ENCODE measurements around the gene PRR36. TPM values are rescaled to one million over a fixed set of nuclear protein-coding genes. Genes with fewer than 3 reads are reported as not detected.
"Not testable (repeated sequence)": the region's sequence is repeated elsewhere in the genome, so short reads cannot be mapped to it uniquely, and the experiment has no call there.

PRR36 gene
- total RNA-seq, 1 experiment from 2014 or later, result not detected

DNA sequence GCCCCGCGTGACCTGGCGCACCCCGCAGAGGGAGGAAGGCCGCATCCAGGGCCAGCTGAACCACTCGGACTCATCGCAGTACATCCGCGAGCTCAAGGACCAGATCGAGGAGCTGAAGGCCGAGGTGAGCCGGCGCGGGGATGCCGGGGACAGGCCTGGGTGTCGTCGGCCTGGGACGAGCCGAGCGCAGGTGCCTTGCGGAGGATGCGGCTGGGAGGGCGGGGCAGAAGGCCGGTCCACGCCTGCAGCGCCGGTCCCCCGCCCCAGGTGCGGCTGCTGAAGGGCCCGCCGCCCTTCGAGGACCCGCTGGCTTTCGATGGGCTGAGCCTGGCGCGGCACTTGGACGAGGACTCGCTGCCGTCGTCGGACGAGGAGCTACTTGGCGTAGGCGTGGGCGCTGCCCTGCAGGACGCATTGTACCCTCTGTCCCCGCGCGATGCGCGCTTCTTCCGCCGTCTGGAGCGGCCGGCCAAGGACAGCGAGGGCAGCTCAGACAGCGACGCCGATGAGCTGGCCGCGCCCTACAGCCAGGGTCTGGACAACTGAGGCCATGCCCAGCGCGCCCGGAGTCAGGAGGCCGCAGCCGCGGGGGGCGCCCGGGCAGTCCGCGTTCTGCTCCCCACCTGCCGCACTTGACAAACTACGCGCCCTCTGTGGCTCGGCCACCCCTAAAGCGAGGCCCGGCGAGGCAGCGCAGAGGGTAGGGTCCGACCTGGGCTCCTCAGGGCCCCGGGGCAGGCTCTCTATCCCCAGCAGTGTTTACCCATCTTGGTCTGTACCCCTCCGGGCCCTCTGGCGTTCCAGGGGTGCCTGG lies 10.8 kb downstream of the PRR36 start:
- no peak overlapping the region for H3K4me2 ChIP-seq (ENCODE audit: low read depth, low read length, poor library complexity, severe bottlenecking)
- no peaks in the 10 kb centered on the region for H3K79me2 ChIP-seq (ENCODE audit: low read length)
- no peak for DNase-seq
- no peak overlapping the region for H2AFZ ChIP-seq (ENCODE audit: low read length)
- no peaks in the 10 kb centered on the region for H3K36me3 ChIP-seq (ENCODE audit: insufficient read depth, low read length)
- H4K20me1 ChIP-seq (ENCODE audit: insufficient read depth, low read depth, low read length), result no peaks in the 10 kb centered on the region; the same call in 1 of the 2 replicates
- no peaks in the 10 kb centered on the region for H3K27me3 ChIP-seq (ENCODE audit: low read length)
- no peak overlapping the region for H3K27ac ChIP-seq (ENCODE audit: low read length)
- no peak overlapping the region for H3K4me3 ChIP-seq (ENCODE audit: low read length)
- H3K9me3 ChIP-seq (ENCODE audit: low read length), result no peaks in the 10 kb centered on the region
- H3K9me2 ChIP-seq (replicated peaks; ENCODE audit: insufficient read depth, low read length), result no peaks in the 10 kb centered on the region
- H3K4me1 ChIP-seq (ENCODE audit: low read length), result no peaks in the 10 kb centered on the region
- no peak overlapping the region for H3K9ac ChIP-seq (ENCODE audit: low read length)

DNA sequence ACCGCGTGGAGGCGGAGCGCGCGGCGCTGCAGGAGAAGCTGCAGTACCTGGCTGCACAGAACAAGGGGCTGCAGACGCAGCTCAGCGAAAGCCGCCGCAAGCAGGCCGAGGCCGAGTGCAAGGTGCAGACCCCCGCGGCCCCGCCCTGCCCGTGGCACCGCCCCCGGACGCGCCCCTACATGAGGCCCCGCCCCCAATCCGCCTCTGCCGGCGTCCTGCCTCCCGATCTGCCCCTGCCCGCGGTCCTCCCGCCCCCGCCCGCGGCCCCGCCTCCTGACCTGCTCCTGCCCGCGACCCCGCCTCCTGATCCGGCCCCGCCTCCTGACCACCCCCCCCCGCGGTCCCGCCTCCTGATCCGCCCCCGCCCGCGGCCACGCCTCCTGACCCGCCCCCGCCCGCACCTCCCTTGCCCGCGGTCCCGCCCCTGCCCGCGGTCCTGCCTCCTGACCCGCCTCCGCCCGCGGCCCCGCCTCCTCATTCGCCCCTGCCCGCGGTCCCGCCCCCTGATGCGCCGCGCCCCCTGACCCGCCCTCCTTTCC lies 11.7 kb downstream of the PRR36 start:
- Histone ChIP-seq H3K4me2 (ENCODE audit: low read depth, low read length, poor library complexity, severe bottlenecking) (no peak overlapping the region), H3K79me2 (ENCODE audit: low read length) (no peaks in the 10 kb centered on the region), H3K9me2 (replicated peaks; ENCODE audit: insufficient read depth, low read length) (no peaks in the 10 kb centered on the region), H2AFZ (ENCODE audit: low read length) (no peak overlapping the region), H3K9ac (ENCODE audit: low read length) (no peak overlapping the region), H3K36me3 (ENCODE audit: insufficient read depth, low read length) (no peaks in the 10 kb centered on the region), H3K4me3 (ENCODE audit: low read length) (no peak overlapping the region), H3K9me3 (ENCODE audit: low read length) (no peaks in the 10 kb centered on the region), H3K4me1 (ENCODE audit: low read length) (no peaks in the 10 kb centered on the region), H3K27me3 (ENCODE audit: low read length) (no peaks in the 10 kb centered on the region), H4K20me1 (ENCODE audit: insufficient read depth, low read depth, low read length) (no peaks in the 10 kb centered on the region; the same call in 1 of the 2 replicates), H3K27ac (ENCODE audit: low read length) (no peak overlapping the region)
- peak; percentile 52 for DNase-seq

DNA sequence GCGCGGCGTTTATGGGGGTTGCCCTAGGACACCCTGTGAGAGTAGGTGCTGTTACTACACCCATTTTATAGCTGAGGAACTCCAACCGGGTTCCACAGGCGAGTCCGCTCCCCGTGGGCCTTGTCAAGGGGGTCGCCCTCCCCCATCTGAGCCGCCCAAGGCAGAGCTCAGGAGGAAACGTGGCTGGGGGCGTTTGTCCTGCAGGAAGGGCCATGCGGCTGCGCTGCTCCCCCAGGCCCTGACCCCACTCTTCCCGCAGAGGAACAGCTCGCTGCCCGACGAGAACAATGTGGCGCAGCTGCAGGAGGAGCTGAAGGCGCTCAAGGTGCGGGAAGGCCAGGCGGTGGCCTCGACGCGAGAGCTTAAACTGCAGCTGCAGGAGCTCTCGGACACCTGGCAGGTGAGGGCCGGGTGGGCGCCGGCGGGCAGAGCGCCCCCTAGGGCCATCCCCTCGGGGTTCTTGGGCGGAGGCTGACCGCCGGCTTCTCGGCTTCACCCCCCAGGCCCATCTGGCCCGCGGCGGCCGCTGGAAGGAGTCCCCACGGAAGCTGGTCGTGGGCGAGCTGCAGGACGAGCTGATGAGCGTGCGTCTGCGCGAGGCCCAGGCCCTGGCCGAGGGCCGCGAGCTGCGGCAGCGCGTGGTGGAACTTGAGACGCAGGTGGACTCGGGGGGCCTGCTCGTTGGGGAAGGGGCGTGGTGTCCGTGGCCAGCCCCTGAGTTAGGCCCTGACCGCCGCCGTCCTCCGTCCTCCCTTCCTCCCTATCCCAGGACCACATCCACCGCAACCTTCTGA lies 12.4 kb downstream of the PRR36 start:
- Histone ChIP-seq H3K4me1 (ENCODE audit: low read length) (no peaks in the 10 kb centered on the region), H3K9ac (ENCODE audit: low read length) (no peak overlapping the region), H3K27ac (ENCODE audit: low read length) (no peak overlapping the region), H3K79me2 (ENCODE audit: low read length) (no peaks in the 10 kb centered on the region), H3K36me3 (ENCODE audit: insufficient read depth, low read length) (no peaks in the 10 kb centered on the region), H3K4me3 (ENCODE audit: low read length) (no peak overlapping the region), H4K20me1 (ENCODE audit: insufficient read depth, low read depth, low read length) (no peaks in the 10 kb centered on the region; the same call in 1 of the 2 replicates), H2AFZ (ENCODE audit: low read length) (no peak overlapping the region), H3K27me3 (ENCODE audit: low read length) (no peaks in the 10 kb centered on the region), H3K9me3 (ENCODE audit: low read length) (no peaks in the 10 kb centered on the region), H3K9me2 (replicated peaks; ENCODE audit: insufficient read depth, low read length) (no peaks in the 10 kb centered on the region), H3K4me2 (ENCODE audit: low read depth, low read length, poor library complexity, severe bottlenecking) (no peak overlapping the region)
- no peak for DNase-seq

DNA sequence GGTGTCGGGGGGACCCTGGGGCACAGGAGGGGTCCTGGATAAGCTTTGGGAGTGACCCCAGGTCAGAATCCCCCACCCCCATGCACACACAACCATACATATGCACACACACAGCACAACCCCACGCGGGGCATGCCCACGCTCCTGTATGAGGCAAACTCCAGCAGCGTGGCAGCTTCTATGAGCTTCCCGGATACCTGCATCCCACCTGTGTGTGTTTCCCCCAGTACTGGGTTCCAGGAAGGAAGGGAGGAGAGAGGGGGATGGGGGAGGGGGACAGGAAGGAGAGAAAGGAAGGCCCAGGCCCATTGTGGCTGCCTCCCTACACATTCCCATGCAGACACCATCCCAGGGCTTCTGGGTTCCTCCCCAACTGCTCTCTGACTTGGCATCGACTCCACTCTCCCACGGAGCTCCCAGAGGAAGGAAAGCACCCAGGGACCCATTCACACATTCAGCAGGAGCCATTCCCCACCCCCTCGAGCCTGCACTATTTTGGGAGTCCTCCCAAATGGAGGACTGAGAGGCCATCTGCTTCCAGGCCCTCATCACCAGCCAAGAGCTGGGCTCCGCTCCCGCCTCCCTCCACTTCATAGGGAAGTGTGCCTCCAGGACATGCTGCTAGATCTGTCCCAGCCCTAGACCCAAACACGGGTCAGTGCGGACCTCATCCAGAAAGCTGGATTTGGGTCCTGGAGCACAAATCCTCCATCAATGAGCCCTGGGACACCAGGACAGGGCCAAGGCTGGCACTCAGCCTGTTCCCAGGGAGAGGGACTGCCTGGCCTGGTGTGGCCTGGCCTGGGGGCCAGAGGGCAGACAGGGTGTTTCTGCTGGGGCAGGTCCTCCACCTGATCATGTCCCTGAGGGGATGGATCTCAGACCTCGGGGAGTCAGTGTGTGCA lies 13.2 kb downstream of the PRR36 start:
- no peaks in the 10 kb centered on the region for H3K4me1 ChIP-seq (ENCODE audit: low read length)
- no peaks in the 10 kb centered on the region for H3K9me2 ChIP-seq (replicated peaks; ENCODE audit: insufficient read depth, low read length)
- H3K4me2 ChIP-seq (ENCODE audit: low read depth, low read length, poor library complexity, severe bottlenecking), result no peak overlapping the region
- no peak overlapping the region for H2AFZ ChIP-seq (ENCODE audit: low read length)
- no peaks in the 10 kb centered on the region for H3K27me3 ChIP-seq (ENCODE audit: low read length)
- no peaks in the 10 kb centered on the region for H3K36me3 ChIP-seq (ENCODE audit: insufficient read depth, low read length)
- H3K9me3 ChIP-seq (ENCODE audit: low read length), result no peaks in the 10 kb centered on the region
- no peak overlapping the region for H3K9ac ChIP-seq (ENCODE audit: low read length)
- H3K79me2 ChIP-seq (ENCODE audit: low read length), result no peaks in the 10 kb centered on the region
- no peaks in the 10 kb centered on the region for H4K20me1 ChIP-seq (ENCODE audit: insufficient read depth, low read depth, low read length)
- H3K4me3 ChIP-seq (ENCODE audit: low read length), result no peak overlapping the region
- DNase-seq, result no peak
- no peak overlapping the region for H3K27ac ChIP-seq (ENCODE audit: low read length)

DNA sequence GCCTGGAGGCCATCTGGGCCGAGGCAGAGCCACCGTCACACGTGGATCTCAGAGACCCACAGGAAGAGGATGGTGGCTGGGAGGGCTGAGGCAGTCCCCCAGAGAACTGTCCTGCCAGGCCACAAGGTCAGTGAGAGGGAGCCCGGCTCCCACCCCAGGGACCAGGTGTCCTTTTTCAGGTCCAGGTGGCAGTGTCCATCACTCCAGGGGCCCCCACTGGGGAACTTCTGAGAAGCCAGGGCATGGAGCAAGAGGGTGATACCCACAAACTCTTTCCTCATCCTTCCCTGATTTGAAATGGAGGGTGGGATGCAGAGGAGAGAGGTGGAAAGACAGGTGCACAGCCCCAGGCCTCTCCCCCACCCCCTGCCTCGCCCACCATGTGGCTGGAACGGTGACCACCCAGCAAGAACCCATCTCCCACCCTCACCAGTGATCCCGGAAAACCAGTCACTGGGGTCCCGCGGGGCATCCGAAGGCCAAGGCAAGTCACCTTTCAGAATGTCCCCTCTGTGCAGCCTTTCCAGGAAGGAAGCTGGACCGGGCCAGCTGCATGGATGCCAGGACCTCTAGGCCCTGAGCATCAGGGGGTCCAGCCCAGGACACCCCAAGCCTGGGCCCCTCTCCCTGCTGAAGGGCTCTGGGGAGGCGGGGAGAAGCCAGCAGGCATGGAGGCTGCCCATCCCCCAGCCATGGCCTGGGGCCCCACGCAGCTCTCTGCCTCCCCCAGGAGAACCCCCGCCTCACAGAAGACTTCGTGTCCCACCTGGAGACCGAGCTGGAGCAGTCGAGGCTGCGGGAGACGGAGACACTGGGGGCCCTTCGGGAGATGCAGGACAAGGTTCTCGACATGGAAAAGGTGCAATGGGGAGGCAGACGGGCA lies 14.1 kb downstream of the PRR36 start:
- no peak overlapping the region for H3K4me2 ChIP-seq (ENCODE audit: low read depth, low read length, poor library complexity, severe bottlenecking)
- no peak overlapping the region for H3K4me3 ChIP-seq (ENCODE audit: low read length)
- H3K9me3 ChIP-seq (ENCODE audit: low read length), result no peaks in the 10 kb centered on the region
- H3K9ac ChIP-seq (ENCODE audit: low read length), result no peak overlapping the region
- H3K27ac ChIP-seq (ENCODE audit: low read length), result no peak overlapping the region
- H3K9me2 ChIP-seq (replicated peaks; ENCODE audit: insufficient read depth, low read length), result no peaks in the 10 kb centered on the region
- H2AFZ ChIP-seq (ENCODE audit: low read length), result no peak overlapping the region
- no peak for DNase-seq
- H3K36me3 ChIP-seq (ENCODE audit: insufficient read depth, low read length), result no peaks in the 10 kb centered on the region
- no peaks in the 10 kb centered on the region for H4K20me1 ChIP-seq (ENCODE audit: insufficient read depth, low read depth, low read length)
- no peaks in the 10 kb centered on the region for H3K27me3 ChIP-seq (ENCODE audit: low read length)
- no peaks in the 10 kb centered on the region for H3K79me2 ChIP-seq (ENCODE audit: low read length)
- no peaks in the 10 kb centered on the region for H3K4me1 ChIP-seq (ENCODE audit: low read length)

DNA sequence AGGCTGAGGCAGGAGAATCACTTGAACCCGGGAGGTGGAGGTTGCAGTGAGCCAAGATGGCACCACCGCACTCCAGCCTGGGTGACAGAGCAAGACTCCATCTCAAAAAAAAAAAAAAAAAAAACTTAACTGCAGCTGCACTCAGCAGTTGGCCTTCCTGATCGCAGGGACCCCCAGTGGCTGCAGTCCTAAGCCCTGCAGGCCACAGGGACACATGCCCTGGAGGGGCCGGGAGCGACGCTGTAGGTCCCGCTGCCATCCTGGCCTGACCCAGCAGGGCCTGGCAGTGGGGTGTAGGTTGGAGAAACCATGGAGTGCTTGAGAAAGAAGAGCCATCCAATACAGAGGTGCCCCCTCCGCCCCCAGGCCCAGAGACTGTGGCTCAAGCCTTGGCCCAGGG lies 15.1 kb downstream of the PRR36 start:
- DNase-seq; H3K9me3 ChIP-seq (ENCODE audit: low read length); H3K36me3 ChIP-seq (ENCODE audit: insufficient read depth, low read length); H3K79me2 ChIP-seq (ENCODE audit: low read length); H3K27me3 ChIP-seq (ENCODE audit: low read length); H3K9ac ChIP-seq (ENCODE audit: low read length); H3K4me1 ChIP-seq (ENCODE audit: low read length); H3K9me2 ChIP-seq (replicated peaks; ENCODE audit: insufficient read depth, low read length); H4K20me1 ChIP-seq (ENCODE audit: insufficient read depth, low read depth, low read length); H2AFZ ChIP-seq (ENCODE audit: low read length); H3K4me2 ChIP-seq (ENCODE audit: low read depth, low read length, poor library complexity, severe bottlenecking); H3K27ac ChIP-seq (ENCODE audit: low read length); H3K4me3 ChIP-seq (ENCODE audit: low read length): not testable (repeated sequence)

DNA sequence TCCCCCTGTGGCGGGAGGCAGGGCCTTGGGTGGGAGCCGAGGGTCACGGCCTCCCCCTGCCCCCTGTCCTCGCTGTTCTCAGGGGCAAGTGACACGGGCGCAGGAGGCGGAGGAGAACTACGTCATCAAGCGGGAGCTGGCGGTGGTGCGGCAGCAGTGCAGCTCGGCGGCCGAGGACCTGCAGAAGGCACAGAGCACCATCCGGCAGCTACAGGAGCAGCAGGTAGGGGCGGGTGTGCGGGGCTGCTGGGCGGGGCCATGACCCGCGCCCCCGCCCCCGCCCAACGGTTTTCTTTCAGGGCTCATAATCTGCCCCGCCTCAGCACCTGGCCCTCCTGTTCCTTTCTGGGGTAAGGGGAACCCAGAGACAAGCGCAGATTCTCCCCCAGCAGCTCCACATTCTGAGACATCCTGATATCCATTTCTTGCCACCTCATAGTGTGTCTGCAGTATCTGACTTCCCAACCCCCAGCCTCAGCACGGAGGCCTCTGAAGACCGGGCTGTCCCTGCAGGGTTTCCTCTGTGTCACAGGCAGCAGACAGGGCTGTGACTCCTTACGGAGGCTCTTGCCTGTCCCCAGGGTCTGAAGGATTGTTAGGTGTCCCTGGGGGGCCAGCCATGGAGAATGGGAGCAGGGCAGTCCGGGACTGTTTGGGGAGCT lies 15.9 kb downstream of the PRR36 start:
- Histone ChIP-seq H3K9me3 (ENCODE audit: low read length) (no peaks in the 10 kb centered on the region), H2AFZ (ENCODE audit: low read length) (no peak overlapping the region), H3K4me1 (ENCODE audit: low read length) (no peaks in the 10 kb centered on the region), H3K9me2 (replicated peaks; ENCODE audit: insufficient read depth, low read length) (no peaks in the 10 kb centered on the region), H3K79me2 (ENCODE audit: low read length) (no peaks in the 10 kb centered on the region), H3K27me3 (ENCODE audit: low read length) (no peaks in the 10 kb centered on the region), H4K20me1 (ENCODE audit: insufficient read depth, low read depth, low read length) (no peaks in the 10 kb centered on the region), H3K36me3 (ENCODE audit: insufficient read depth, low read length) (no peaks in the 10 kb centered on the region), H3K27ac (ENCODE audit: low read length) (no peak overlapping the region), H3K9ac (ENCODE audit: low read length) (peak overlapping the region; percentile 30; the same call in 1 of the 2 replicates), H3K4me2 (ENCODE audit: low read depth, low read length, poor library complexity, severe bottlenecking) (peak overlapping the region; percentile 35), H3K4me3 (ENCODE audit: low read length) (no peak overlapping the region; the same call in 1 of the 2 replicates)
- peak; percentile 61 for DNase-seq
